ENCODE data around the gene IFT57. TPM values are rescaled to one million over a fixed set of nuclear protein-coding genes. Genes with fewer than 3 reads are reported as not detected.
"Not testable (repeated sequence)": the region's sequence is repeated elsewhere in the genome, so short reads cannot be mapped to it uniquely, and the experiment has no call there.

Gene IFT57, protein sequence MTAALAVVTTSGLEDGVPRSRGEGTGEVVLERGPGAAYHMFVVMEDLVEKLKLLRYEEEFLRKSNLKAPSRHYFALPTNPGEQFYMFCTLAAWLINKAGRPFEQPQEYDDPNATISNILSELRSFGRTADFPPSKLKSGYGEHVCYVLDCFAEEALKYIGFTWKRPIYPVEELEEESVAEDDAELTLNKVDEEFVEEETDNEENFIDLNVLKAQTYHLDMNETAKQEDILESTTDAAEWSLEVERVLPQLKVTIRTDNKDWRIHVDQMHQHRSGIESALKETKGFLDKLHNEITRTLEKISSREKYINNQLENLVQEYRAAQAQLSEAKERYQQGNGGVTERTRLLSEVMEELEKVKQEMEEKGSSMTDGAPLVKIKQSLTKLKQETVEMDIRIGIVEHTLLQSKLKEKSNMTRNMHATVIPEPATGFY
- 10 to 100 TPM; 38.2 to 78.0 (median 57.4) TPM for total RNA-seq

DNA sequence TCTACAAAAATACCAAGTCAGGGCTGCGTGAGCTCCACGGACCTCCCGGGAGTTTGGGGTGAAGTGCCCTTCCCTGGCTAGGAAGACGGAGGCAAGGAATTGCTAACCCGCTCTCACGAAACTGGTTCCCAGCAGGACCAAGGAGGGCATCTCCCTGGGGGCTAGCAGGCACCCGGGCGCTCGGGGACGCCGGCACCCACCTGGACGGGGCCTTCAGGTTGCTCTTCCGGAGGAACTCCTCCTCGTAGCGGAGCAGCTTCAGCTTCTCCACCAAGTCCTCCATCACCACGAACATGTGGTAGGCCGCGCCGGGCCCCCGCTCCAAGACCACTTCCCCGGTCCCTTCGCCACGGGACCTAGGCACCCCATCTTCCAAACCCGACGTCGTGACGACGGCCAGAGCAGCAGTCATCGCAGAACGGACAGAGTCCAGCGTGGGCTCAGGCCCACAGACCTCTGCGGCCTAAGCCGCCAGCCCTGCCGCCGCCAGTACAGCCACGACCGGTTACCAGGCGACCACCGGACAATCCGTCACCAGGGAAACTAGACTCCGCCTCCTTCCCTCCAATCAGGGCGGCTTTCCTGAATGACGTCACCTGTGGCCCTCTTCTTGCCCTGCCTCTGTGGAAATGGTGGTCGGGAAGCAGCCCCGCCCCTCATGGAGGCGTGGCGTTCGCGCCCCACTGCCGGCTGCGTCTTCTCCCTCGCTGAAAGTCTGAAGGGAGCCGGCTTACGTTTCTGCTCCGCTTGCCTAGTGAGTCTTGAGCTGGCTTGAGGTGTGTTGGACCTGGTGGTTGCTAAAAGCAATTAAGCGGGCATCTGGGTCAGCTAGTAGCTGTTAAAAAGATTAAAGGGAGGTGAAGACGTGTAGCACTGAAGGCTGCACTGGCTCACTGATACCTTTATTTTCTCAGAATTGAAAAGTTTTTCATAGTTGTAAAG lies at the start of gene IFT57:
TSS of gene IFT57 (minus strand) at position 514 of the 942 bp plus-strand sequence. CDS start at position 412, 102 bp downstream.
- intact Hi-C loops (cut with DNase I; ENCODE audit: low total_unique reads), result no loop called here
- WGBS, 2 donors (ENCODE audit: low coverage in 1 of 2), result 0 to 1% methylated on average over 6 to 57 of the region's 57 CpGs
- no peaks in the 10 kb centered on the region for H3K27me3 ChIP-seq
- H3K4me1 ChIP-seq, result peaks cover 5 to 46% (median 30%) of the 10 kb centered on the region in 4 donors
- in situ Hi-C loops (cut with MboI; ENCODE audit: low pct_ligation_motif_present in 1 of 4, low pct_unique_long_range_greater_than_20kb in 1 of 4, low sequenced_read_pairs in 3 of 4), result loop anchor here in 1 of 4 donors (25.0 kb wide), 2 partner anchors 135 to 285 kb away; partner anchors contain the start of gene CD47
- peak; percentile 82 to 90 (median 88) for TF ChIP-seq POLR2AphosphoS5 (IDR thresholded peaks at IDR 0.05)
- peak; percentile 86 for TF ChIP-seq POLR2A (IDR thresholded peaks at IDR 0.05)
- TF ChIP-seq CTCF (IDR thresholded peaks at IDR 0.05), result no peak
- no peak for TF ChIP-seq EP300 (IDR thresholded peaks at IDR 0.05; ENCODE audit: low read depth)
- peak within 1 kb of the TSS; percentile 67 to 80 (median 74) for H3K4me3 ChIP-seq
- peaks cover 0 to 4% (median 0%) of the 10 kb centered on the region in 4 donors for H3K36me3 ChIP-seq
- H3K27ac ChIP-seq, result peak within 1 kb of the TSS; percentile 83 to 91 (median 88)
- peak; percentile 98 for DNase-seq
- no peaks in the 10 kb centered on the region for H3K9me3 ChIP-seq

- Histone ChIP-seq H3K9me3 (no peaks in the 10 kb centered on the region), H3K4me1 (peaks cover 0 to 4% (median 0%) of the 10 kb centered on the region in 4 donors), H3K27me3 (no peaks in the 10 kb centered on the region), H3K27ac (no peak overlapping the region), H3K4me3 (no peak overlapping the region), H3K36me3 (no peaks in the 10 kb centered on the region)
- in situ Hi-C loops (cut with MboI; ENCODE audit: low pct_ligation_motif_present in 1 of 4, low pct_unique_long_range_greater_than_20kb in 1 of 4, low sequenced_read_pairs in 3 of 4), result no loop called here
- TF ChIP-seq POLR2A (IDR thresholded peaks at IDR 0.05) (no peak), POLR2AphosphoS5 (IDR thresholded peaks at IDR 0.05) (no peak), EP300 (IDR thresholded peaks at IDR 0.05; ENCODE audit: low read depth) (no peak), CTCF (IDR thresholded peaks at IDR 0.05) (no peak)
- WGBS, 2 donors (ENCODE audit: low coverage in 1 of 2), result 0 to 48% methylated on average over 1 to 2 of the region's 2 CpGs
- intact Hi-C loops (cut with DNase I; ENCODE audit: low total_unique reads), result no loop called here
- no peak for DNase-seq
These were observed 49.4 kb upstream of the IFT57 start for GRCh38 chr3:108271626-108272025.

- H3K4me3 ChIP-seq; intact Hi-C loops (cut with DNase I; ENCODE audit: low total_unique reads); in situ Hi-C loops (cut with MboI; ENCODE audit: low pct_ligation_motif_present in 1 of 4, low pct_unique_long_range_greater_than_20kb in 1 of 4, low sequenced_read_pairs in 3 of 4); H3K4me1 ChIP-seq; DNase-seq; H3K9me3 ChIP-seq; H3K27me3 ChIP-seq; H3K36me3 ChIP-seq; H3K27ac ChIP-seq: not testable (repeated sequence)
- 92 to 94% methylated on average over 3 of the region's 3 CpGs for WGBS, 2 donors (ENCODE audit: low coverage in 1 of 2)
These were observed 46.0 kb upstream of the IFT57 start for GRCh38 chr3:108268235-108268634.

DNA sequence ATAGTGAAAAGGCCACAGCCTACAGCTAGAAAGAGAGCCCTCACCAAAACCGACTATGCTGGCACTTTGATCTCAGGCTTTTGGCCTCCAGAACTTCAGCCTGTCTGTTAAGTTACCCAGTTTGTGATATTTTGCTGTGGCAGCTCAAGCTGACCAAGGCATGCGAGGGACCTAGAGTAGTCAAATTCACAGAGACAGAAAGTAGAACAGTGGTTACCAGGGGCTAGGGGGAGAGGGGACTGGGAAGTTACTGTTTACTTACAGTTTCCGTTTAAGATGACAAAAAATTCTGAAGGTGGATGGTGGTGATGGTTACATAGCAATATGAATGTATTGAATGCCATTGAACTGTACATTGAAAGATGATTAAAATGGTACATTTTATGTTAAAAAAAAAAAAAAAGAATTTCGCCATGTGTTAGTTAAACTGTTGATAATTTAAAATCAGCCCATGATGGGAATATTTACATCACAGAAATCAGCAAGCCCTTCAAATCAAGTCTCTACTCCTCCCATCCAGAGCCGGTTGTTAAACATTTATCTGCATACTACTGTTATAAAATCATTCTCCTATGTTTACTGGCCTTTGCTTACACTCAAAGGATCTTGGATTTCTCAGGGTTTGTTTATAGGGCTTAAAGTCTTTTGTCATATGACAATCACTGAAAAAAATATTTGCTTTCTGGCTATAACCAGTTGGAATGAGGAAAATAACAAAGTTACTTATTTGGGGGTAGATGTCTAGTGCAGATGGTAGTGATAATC lies 42.5 kb upstream of the IFT57 start:
- 32 to 38% methylated on average over 4 to 5 of the region's 5 CpGs for WGBS, 2 donors (ENCODE audit: low coverage in 1 of 2)
- H3K27me3 ChIP-seq; intact Hi-C loops (cut with DNase I; ENCODE audit: low total_unique reads); in situ Hi-C loops (cut with MboI; ENCODE audit: low pct_ligation_motif_present in 1 of 4, low pct_unique_long_range_greater_than_20kb in 1 of 4, low sequenced_read_pairs in 3 of 4); H3K4me3 ChIP-seq; H3K4me1 ChIP-seq; DNase-seq; H3K36me3 ChIP-seq; H3K9me3 ChIP-seq: not testable (repeated sequence)
- H3K27ac ChIP-seq, result peak overlapping the region; percentile 33 to 60 (median 46)

Data from transverse colon (tissue), 4 donors.